Activated B cell treated with CpG ODN at 0.5 μM for 24 hours (primary cell): Measurements from ENCODE around the gene TBCC. TPM values are rescaled to one million over a fixed set of nuclear protein-coding genes. Genes with fewer than 3 reads are reported as not detected.

Source experiments
- ATAC-seq: fragments of 200-7000 bp; cut with Tn5 transposase; one replicate; pipeline ENCODE4 v1.10.0; 2021; ENCODE audit warnings: low read depth, mild to moderate bottlenecking, moderate library complexity
- CTCF ChIA-PET: fragments of 350-600 bp; sonication (Branson Sonifier 250); formaldehyde crosslinking; loops from one replicate; lab custom pipeline; 2021; ENCODE audit warnings: antibody characterized with exemption; lab: Charles Lee
- POLR2A ChIA-PET: fragments of 350-600 bp; sonication (Branson Sonifier 250); formaldehyde crosslinking; loops from one replicate; lab custom pipeline; 2021; ENCODE audit warnings: antibody characterized with exemption; lab: Charles Lee
- DNase-seq: peaks from one replicate; pipeline ENCODE4 v3.0.0; 2022
- H3K27ac Mint-ChIP-seq: one replicate; pipeline ENCODE4 v1.8.0; 2020; ENCODE audit warnings: mixed read lengths
- H3K27me3 Mint-ChIP-seq: one replicate; pipeline ENCODE4 v1.8.0; 2021; ENCODE audit warnings: mixed read lengths
- H3K36me3 Mint-ChIP-seq: one replicate; pipeline ENCODE4 v1.8.0; 2021; ENCODE audit warnings: low read depth, mixed read lengths
- H3K4me1 Mint-ChIP-seq: one replicate; pipeline ENCODE4 v1.8.0; 2021; ENCODE audit warnings: mixed read lengths
- H3K4me3 Mint-ChIP-seq: one replicate; pipeline ENCODE4 v1.8.0; 2020; ENCODE audit warnings: mild to moderate bottlenecking, mixed read lengths
- H3K9me3 Mint-ChIP-seq: one replicate; pipeline ENCODE4 v1.8.0; 2020; ENCODE audit warnings: mixed read lengths
- intact Hi-C: fragments of 100-400 bp; cut with micrococcal nuclease; formaldehyde crosslinking; loops from one replicate; pipeline ENCODE4 v1.15.1; 2024
- total RNA-seq: library from RNA; stranded (reverse); gene quantifications from 2 replicates; pipeline ENCODE4 v1.2.3, GENCODE V29; 2022
- TF ChIP-seq, protein P1 (sequence below): fragments of 200-600 bp; IDR thresholded peaks from one replicate; pipeline ENCODE4 v1.8.0; 2022; ENCODE audit warnings: antibody characterized with exemption, mild to moderate bottlenecking

Gene TBCC
- total RNA-seq, 1 donor from 2014 or later = 41.5 TPM

DNA sequence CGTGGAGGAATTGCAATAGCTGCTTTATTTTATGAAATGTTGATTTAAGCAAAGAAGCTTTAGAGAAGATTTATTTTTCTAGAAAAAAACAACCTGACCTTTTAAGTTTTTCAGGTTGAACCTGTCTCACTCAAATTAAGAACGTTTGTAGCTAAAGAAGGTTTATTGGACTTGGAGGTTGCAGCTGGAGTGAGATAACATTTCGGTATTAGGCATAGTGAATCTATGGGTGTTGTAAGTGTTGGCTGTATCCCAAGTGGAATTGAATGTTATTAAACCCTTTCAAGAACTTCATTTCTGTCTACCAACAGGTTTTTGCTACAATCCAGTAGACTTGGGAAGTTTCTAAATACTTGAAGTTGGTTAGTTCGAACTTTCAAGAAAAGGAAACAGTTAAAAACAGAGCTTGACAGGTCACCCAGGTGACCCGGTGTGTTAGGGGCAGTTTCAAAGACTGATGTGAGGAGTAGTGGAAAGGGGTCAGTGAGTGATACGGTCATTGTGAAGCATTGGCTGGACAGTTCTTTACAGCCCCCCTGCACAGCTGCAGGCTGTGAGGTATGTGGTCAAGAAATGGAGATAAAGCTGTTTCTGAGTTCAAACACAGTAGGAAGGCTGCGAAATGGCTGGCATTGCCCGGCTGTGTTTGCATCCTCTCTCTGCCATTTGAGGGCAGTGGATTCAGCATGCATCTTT, 2.4 kb upstream of the TBCC start:
- CTCF ChIA-PET = interaction anchor here (0.5 to 1.3 kb wide), 4 partner anchors 22 to 679 kb away, joined by 3 to 4 read pairs (median 3); partner anchors contain the start of gene ABCC10
- peak overlapping the region; percentile 100 for H3K27ac Mint-ChIP-seq
- H3K4me1 Mint-ChIP-seq = peaks cover 38% of the 10 kb centered on the region
- no peaks in the 10 kb centered on the region for H3K9me3 Mint-ChIP-seq
- no peaks in the 10 kb centered on the region for H3K27me3 Mint-ChIP-seq
- peak overlapping the region; percentile 100 for H3K4me3 Mint-ChIP-seq
- H3K36me3 Mint-ChIP-seq = peaks cover 17% of the 10 kb centered on the region
- POLR2A ChIA-PET = interaction anchor here (0.6 to 11.3 kb wide), 14 partner anchors 21 to 759 kb away, joined by 3 to 1220 read pairs (median 8); partner anchors contain the start of genes BICRAL, CNPY3 and RPL7L1
- no peak for DNase-seq
- no peak for ATAC-seq
- TF ChIP-seq, protein P1, sequence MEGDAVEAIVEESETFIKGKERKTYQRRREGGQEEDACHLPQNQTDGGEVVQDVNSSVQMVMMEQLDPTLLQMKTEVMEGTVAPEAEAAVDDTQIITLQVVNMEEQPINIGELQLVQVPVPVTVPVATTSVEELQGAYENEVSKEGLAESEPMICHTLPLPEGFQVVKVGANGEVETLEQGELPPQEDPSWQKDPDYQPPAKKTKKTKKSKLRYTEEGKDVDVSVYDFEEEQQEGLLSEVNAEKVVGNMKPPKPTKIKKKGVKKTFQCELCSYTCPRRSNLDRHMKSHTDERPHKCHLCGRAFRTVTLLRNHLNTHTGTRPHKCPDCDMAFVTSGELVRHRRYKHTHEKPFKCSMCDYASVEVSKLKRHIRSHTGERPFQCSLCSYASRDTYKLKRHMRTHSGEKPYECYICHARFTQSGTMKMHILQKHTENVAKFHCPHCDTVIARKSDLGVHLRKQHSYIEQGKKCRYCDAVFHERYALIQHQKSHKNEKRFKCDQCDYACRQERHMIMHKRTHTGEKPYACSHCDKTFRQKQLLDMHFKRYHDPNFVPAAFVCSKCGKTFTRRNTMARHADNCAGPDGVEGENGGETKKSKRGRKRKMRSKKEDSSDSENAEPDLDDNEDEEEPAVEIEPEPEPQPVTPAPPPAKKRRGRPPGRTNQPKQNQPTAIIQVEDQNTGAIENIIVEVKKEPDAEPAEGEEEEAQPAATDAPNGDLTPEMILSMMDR = no peak
- intact Hi-C loops = loop anchor here (5.0 to 10.0 kb wide), 2 partner anchors 74 to 1674 kb away; partner anchors contain the start of genes NFYA and OARD1

DNA sequence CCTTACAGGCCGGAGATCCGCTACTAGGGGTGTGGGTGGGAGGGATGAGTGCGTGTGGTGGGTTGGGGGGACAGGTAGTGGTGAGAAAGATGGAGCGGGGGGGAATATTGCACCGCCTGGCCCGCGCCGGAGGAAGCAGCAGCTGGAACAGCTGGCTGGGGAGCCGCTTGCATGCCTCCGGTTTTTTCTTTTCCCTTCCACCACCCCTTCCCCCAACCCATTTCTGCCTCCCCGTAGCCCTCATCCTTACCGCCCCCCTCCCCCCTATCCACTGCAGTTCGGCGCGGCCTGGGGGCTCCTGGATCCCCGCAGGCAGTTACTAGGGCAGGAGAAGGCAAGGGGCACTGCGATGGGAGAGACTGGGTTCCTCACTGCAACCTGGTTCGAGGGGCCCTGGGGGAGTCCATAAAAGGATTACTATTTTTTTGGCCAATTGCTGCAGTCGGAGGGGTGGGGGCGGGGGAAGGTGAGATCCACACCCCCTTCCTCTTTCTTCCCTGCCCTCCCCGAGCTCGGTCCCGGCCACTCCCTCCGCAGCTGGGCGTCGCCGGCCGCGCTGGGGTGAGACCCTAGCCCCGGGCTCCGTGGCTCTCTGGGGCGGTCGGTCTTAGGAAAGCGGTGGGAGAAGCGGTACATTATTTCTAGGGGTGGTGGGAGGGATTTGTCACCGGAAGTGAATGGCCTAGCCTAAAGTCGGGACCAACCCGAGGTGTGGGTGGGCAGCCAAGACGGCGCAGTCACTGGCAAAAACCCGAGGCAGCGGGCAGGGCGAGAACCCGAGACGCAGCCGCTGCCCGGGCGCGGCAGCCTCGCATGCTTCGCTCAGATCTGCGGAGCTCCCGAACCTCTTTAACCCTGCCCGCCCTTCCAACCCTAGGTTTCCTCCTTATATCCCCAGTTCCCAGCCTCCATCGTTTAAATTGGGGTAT, 824 bp upstream of the TBCC start:
- no peaks in the 10 kb centered on the region for H3K27me3 Mint-ChIP-seq
- H3K27ac Mint-ChIP-seq = peak overlapping the region; percentile 100
- intact Hi-C loops = loop anchor here (1.0 to 10.0 kb wide), 14 partner anchors 20 to 1672 kb away; partner anchors contain the start of genes BICRAL, CNPY3, KLC4 and KLHDC3
- CTCF ChIA-PET = interaction anchor here (1.1 to 2.1 kb wide), 6 partner anchors 20 to 85 kb away, joined by 3 to 10 read pairs (median 4); no protein-coding TSS in a partner anchor
- H3K4me3 Mint-ChIP-seq = peak overlapping the region; percentile 100
- peaks cover 12% of the 10 kb centered on the region for H3K36me3 Mint-ChIP-seq
- POLR2A ChIA-PET = interaction anchor here (0.5 to 11.3 kb wide), 68 partner anchors 10 to 1641 kb away, joined by 3 to 1220 read pairs (median 5); partner anchors contain the start of genes BICRAL, CNPY3, CRIP3 and DNPH1
- DNase-seq (peak; percentile 82), ATAC-seq (peak; percentile 67)
- peaks cover 36% of the 10 kb centered on the region for H3K4me1 Mint-ChIP-seq
- TF ChIP-seq, protein P1 = no peak
- H3K9me3 Mint-ChIP-seq = no peaks in the 10 kb centered on the region

DNA sequence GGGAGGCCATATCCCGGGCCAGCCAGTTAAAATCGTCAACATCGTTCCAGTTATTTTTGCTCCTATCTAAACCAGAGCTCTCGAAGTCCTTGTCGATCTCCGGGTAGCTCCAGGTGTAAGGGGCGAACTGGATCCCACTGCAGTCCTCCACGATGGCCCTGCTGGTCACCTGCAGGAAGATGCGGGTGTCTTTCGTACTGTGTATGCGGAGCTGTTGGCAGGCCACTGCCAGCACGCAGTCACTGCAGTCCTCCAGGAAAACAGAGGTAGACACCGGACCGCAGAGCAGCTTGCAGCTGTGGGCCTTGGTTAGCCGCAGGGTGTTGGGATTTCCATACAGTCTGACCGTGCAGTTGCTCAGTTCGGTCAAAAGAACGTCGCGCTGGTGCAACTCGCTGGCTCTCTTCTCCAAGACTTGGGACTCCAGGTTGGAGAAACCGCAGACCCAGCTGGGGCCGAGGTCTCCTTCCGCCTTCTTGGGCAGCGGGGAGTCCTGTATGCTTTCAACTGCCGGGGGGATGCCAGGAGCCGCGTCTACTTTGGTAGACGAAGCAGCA, 742 bp downstream of the TBCC start:
- Mint-ChIP-seq H3K9me3 (no peaks in the 10 kb centered on the region), H3K4me3 (peak overlapping the region; percentile 100), H3K4me1 (peaks cover 34% of the 10 kb centered on the region), H3K27me3 (no peaks in the 10 kb centered on the region), H3K27ac (no peak overlapping the region), H3K36me3 (peaks cover 12% of the 10 kb centered on the region)
- ChIA-PET POLR2A (interaction anchor here (0.7 to 11.3 kb wide), 31 partner anchors 13 to 1519 kb away, joined by 3 to 1220 read pairs (median 7); partner anchors contain the start of genes BICRAL, CNPY3, KLC4 and LRRC73), CTCF (interaction anchor here (0.6 to 2.1 kb wide), 4 partner anchors 19 to 37 kb away, joined by 3 to 10 read pairs (median 3); no protein-coding TSS in a partner anchor)
- ATAC-seq = no peak
- TF ChIP-seq, protein P1 = no peak
- intact Hi-C loops = loop anchor here (5.0 to 10.0 kb wide), 2 partner anchors 77 to 1670 kb away; partner anchors contain the start of genes NFYA and OARD1
- DNase-seq = peak; percentile 16

DNA sequence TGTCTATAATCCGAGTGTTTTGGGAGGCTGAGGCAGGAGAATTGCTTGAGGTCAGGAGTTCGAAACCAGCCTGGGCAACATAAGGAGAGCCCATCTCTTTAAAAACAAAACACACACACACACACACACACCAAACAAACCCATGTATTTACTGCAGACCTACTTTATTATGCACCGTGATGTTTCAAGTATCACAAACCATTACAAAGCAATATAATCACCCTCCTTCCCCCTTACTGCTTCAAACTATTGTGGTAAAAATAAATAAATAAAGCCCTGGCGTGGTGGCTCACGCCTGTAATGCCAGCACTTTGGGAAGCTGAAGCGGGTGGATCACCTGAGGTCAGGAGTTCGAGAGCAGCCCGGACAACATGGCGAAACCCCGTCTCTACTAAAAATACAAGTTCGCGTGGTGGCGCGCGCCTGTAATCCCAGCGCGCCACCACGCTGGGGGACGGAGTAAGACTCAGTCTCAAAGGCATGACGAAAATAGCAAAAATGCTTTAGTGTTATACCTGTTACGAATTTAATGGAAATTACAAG, 1.5 kb downstream of the TBCC start:
- intact Hi-C loops = loop anchor here (10.0 kb wide), 1 partner anchor 1670 kb away; the partner anchor contains the start of genes NFYA and OARD1
- no peak for DNase-seq
- H3K27me3 Mint-ChIP-seq = no peaks in the 10 kb centered on the region
- H3K4me3 Mint-ChIP-seq = peak overlapping the region; percentile 100
- peaks cover 34% of the 10 kb centered on the region for H3K4me1 Mint-ChIP-seq
- ATAC-seq = no peak
- CTCF ChIA-PET = interaction anchor here (0.6 kb wide), 1 partner anchor 38 kb away, joined by 3 read pairs; no protein-coding TSS in a partner anchor
- POLR2A ChIA-PET = interaction anchor here (1.0 to 11.3 kb wide), 5 partner anchors 17 to 185 kb away, joined by 6 to 1220 read pairs (median 87); partner anchors contain the start of genes BICRAL, CNPY3 and RPL7L1
- H3K9me3 Mint-ChIP-seq = no peaks in the 10 kb centered on the region
- TF ChIP-seq, protein P1 = no peak
- peaks cover 12% of the 10 kb centered on the region for H3K36me3 Mint-ChIP-seq
- no peak overlapping the region for H3K27ac Mint-ChIP-seq
